Adrenal gland (tissue), 12 donors: Measurements from ENCODE around the gene MT1B. TPM values are rescaled to one million over a fixed set of nuclear protein-coding genes. Genes with fewer than 3 reads are reported as not detected.
A peak's percentile ranks its signal among the peaks of the same experiment; 100 is the strongest.
"Not testable (repeated sequence)": the region's sequence is repeated elsewhere in the genome, so short reads cannot be mapped to it uniquely, and the experiment has no call there.

Source experiments
- DNase-seq, 7 donors: peaks; one replicate each; pipeline ENCODE4 v3.0.0-alpha.2; 2019 to 2020
- H3K27ac ChIP-seq, 5 donors: fragments of 200-600 bp; sonication (generic) in 4 of 5; 1 replicate in 3 of 5; 2 replicates in 2 of 5; pipeline versions ENCODE4 v1.5.1 to v1.8.0; 2016 to 2020; ENCODE audit warnings: mild to moderate bottlenecking in 1 of 5
- H3K27me3 ChIP-seq: fragments of 200-600 bp; 2 replicates; pipeline ENCODE4 v1.8.0; 2021
- H3K36me3 ChIP-seq, 2 donors: fragments of 200-600 bp; replicated peaks in 1 of 2; 1 replicate in 1 of 2; 2 replicates in 1 of 2; pipeline versions ENCODE4 v1.5.1 to v1.8.0; 2018 to 2022
- H3K4me1 ChIP-seq, 2 donors: fragments of 200-600 bp; replicated peaks in 1 of 2; 1 replicate in 1 of 2; 2 replicates in 1 of 2; pipeline versions ENCODE4 v1.5.1 to v1.8.0; 2018 to 2021
- H3K4me3 ChIP-seq, 4 donors: fragments of 200-600 bp; sonication (generic) in 3 of 4; one replicate each; pipeline ENCODE4 v1.5.1; 2016 to 2018
- H3K9me3 ChIP-seq, 3 donors: fragments of 200-600 bp; sonication (generic) in 1 of 3; replicated peaks in 1 of 3; 1 replicate in 2 of 3; 2 replicates in 1 of 3; pipeline versions ENCODE4 v1.5.1 to v1.8.0; 2016 to 2021
- CTCF ChIP-seq, 6 experiments: fragments of 450-650 bp in 4 of 6; fragments of 200-600 bp in 2 of 6; sonication (generic) in 1 of 6; IDR thresholded peaks; 1 replicate in 5 of 6; 2 replicates in 1 of 6; pipeline versions ENCODE4 v1.5.1 to v1.8.0; 2016 to 2021; ENCODE audit warnings: antibody characterized with exemption in 6 of 6, mild to moderate bottlenecking in 2 of 6, moderate library complexity in 1 of 6
- POLR2A ChIP-seq, 2 donors: fragments of 450-650 bp; IDR thresholded peaks; one replicate each; pipeline ENCODE4 v1.6.1; 2017; ENCODE audit warnings: antibody characterized with exemption in 2 of 2, mild to moderate bottlenecking in 2 of 2, moderate library complexity in 1 of 2
- WGBS, 4 donors: extraction: QIAGEN DNeasy Blood & Tissue Kit in 2 of 4; methylation state at CpG; one replicate each; pipeline versions ENCODE4 v1.1.5 to v1.1.7; 2013 to 2017; 5-methylcytosine and 5-hydroxymethylcytosine counted together
- intact Hi-C, 2 donors: fragments of 100-400 bp; cut with DNase I; formaldehyde crosslinking; loops; one replicate each; pipeline versions ENCODE4 v1.14.1 to v1.15.0; 2022 to 2023
- polyA plus RNA-seq, 3 donors: library from polyadenylated mRNA; stranded (reverse); fragments of 200-250 nt in 2 of 3; fragments of 350-450 nt in 1 of 3; fragmentation: Illumina TruSeq in 1 of 3; extraction: RNeasy Lipid Tissue Mini Kit (QIAGEN cat#74804) in 1 of 3; gene quantifications; one replicate each; pipeline ENCODE4 v1.2.3, GENCODE V29; 2013 to 2014
- total RNA-seq, 9 donors: library from RNA; depleted of rRNA in 4 of 9; stranded (reverse); fragments of >200 nt in 4 of 9; fragments of 120-200 nt in 1 of 9; fragmentation: NEBNext Ultra II Directional in 1 of 9; extraction: Animal tissue kit (Norgen Biotek cat#: 25700) in 1 of 9; gene quantifications; one replicate each; pipeline versions ENCODE4 v1.1.0 to v1.2.4, GENCODE V29; 2013 to 2023
- donor health status: healthy with polysubstance abuse.
- donor health status: Bipolar disorder and iron deficiency.
- donor health status: DM: yes; HTN: yes; CAD: no.
- donor health status: DM: no; HTN: no; CAD: no.
- donor health status: DM: no; HTN: no; CAD: no.
- donor health status: DM: yes; HTN: yes; CAD: no.

The MT1B gene
- total and polyA plus RNA-seq, 12 donors = not detected

DNA sequence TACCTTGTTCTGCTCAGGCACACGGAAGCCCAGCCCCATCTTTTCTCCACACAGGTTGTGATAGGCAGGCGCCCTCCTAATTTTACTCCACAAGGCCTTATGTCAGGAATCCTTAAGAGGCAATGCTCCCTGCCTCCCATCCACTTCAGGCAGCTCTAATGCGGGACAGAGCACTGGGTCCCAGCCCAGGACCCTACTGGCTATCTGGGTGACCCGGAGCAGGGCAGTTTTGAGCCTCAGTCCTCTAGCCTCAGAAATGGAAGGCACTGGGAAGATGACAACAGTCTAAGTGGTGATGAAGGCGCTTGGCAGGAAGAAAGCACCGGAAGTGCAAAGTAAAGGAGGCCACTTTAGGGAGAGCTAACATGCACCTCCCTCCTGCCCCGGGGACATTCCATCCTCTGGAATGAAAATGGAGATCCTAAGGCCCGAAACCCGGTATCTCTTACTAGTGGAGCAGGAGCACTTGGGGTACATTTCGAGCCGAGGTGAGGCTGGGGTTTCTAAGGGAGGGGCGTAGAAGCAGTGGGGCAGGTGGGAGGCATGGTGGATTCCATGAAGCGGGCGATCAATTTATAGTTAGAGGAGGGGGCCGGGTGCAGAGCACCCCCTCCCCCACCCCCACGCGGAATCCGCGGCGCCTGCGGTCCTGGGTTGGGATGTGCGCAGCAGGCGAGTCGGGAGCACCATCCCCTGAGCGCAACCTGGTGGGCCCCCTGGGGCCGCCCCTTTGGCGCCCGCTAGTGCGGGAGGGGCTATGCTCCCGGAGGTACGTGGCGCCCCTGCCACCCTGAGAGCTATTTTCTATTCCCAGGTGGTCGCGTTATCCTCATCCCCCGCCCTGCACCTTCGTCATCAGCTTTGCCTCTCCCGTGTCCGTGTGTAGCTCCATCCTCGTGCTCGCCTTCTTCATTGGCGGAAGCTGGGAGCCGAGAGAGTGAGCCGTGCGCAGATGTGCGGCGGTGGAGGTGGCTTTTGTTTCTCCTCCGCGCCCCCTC, 11.0 kb downstream of the MT1B start:
- Histone ChIP-seq H3K36me3 (no peaks in the 10 kb centered on the region), H3K27me3 (no peaks in the 10 kb centered on the region), H3K4me3 (no peak overlapping the region), H3K9me3 (no peaks in the 10 kb centered on the region), H3K4me1 (peaks cover 3 to 9% of the 10 kb centered on the region in 2 donors), H3K27ac (no peak overlapping the region)
- intact Hi-C loops = no loop called here
- no peak for TF ChIP-seq POLR2A (IDR thresholded peaks at IDR 0.05)
- no peak for TF ChIP-seq CTCF (IDR thresholded peaks at IDR 0.05)
- no peak for DNase-seq
- 24 to 38% (median 29%) methylated on average over 23 to 48 of the region's 48 CpGs for whole genome bisulfite sequencing, 4 donors

DNA sequence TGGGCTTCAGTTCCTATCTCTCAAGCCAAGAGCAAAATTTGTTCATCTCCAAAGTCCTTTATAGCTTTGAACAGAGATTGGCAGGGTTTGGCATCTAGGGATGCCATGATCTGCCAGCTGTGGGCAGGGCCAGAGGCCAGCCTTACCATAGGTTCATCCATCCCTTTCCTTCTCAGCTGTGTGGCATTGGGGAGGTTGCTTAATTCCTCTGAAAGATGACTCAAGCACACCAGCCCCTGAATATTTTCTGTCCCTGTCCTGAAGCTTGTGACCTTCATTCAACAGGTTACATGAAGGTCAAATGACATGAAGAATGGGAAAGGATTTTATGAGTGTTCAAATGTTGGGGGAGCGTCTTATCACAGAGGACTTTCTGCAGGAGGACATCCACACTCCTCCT, 12.8 kb downstream of the MT1B start:
- Histone ChIP-seq H3K27me3 (peaks cover 9% of the 10 kb centered on the region), H3K4me3 (no peak overlapping the region), H3K4me1 (peaks cover 0 to 7% of the 10 kb centered on the region in 2 donors), H3K9me3 (no peaks in the 10 kb centered on the region), H3K27ac (peak overlapping the region in 1 of 5 donors; percentile 50), H3K36me3 (no peaks in the 10 kb centered on the region)
- TF ChIP-seq CTCF (IDR thresholded peaks at IDR 0.05) (no peak), POLR2A (IDR thresholded peaks at IDR 0.05) (no peak)
- intact Hi-C loops = no loop called here
- 48 to 73% (median 58%) methylated on average over 1 of the region's 1 CpG for WGBS, 4 donors
- peak in 3 of 7 donors; percentile 46 to 67 (median 62) for DNase-seq

DNA sequence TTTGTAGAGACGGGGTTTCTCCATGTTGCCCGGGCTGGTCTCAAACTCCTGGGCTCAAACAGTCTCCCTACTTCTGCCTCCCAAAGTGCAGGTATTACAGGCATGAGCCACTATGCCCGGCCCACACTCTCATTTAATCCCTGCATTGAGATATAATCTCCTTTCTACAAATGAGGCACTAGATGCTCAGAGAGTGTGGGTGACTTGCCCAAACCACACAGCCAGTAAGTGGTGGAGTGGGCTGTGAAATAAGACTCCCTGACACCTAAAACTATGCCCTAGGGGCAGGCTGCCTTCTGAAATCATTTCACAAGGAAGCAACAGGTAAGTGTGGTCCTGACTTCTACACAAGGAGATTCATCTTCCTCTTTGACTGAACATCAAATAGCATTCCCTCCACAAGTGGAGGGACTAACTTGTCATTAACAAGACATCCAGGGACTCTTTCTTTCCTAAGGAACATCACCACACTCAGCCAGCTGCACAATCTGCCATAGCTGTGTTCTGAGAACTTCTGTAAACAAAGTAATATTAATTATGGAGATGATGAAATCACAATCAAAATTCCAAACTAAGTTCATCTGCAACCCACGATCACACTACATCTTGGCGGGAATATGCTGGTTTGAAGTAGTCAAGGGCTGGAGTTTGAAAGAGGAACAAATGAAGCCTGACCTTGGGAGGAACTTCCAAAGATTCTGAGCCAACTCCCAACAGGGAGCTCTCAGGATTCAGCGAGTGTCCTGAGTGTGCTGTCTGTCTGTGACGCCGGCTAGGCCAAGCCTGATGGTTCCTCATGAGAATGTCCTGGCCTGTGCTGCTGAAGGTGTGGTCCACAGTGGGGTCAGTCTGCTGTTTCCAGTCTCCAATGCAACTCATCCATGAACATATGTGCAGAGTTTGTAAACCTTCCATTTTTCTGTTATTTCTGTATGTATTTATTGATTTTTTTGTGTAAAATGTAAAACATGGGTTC, 13.9 kb downstream of the MT1B start:
- H3K4me1 ChIP-seq, H3K27ac ChIP-seq, H3K9me3 ChIP-seq, H3K4me3 ChIP-seq, DNase-seq, H3K36me3 ChIP-seq, intact Hi-C loops: not testable (repeated sequence)
- WGBS, 4 donors = 67 to 78% (median 76%) methylated on average over 8 of the region's 8 CpGs
- H3K27me3 ChIP-seq = peaks cover 10% of the 10 kb centered on the region

DNA sequence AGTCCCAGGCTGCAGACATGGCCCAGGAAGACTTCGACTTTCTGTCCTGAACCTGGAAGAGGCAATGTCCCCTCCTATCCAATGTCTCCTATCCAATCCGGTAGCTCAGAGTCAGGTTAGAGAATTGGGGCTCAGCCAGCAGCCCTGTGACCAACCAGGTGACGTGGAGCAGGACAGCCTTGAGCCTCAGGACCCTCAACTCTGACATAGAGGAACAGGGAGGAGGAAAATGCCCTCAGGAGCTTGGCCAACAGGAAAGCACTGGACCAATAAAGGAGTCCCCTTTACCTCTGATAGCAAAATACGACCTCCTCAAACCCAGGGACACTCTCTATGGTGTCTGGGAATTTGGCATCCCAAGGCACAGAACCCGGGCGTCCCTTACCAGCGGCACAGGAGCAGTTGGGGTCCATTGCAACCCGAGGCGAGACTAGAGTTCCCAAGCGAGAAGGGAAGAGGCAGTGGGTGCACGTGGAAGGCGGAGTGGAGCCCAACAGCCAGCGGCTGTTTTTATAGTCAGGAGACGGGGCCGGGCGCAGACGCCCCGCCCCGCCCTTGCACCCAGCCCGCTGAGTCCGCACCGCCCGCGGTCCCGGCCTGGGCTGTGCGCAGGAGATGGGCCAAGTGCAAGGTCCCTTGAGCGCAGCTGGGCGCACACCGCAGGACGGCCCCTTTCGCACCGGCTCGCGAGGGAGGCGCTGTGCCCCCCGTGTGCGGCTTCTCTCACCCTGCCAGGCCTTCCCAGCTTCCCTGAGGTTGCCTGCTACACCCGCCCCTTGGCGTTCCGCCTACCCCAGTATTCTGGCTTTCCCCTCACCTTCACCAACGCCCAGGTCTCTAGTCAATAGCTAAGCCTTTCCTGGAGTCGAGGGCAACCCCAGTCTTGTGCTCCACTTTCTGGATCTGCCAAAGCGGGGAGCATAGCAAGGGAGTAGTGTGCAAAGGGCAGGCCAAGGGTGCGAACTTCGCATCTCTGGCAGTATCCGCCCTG, 16.2 kb downstream of the MT1B start, which contains the start of gene MT1G:
MT1G (minus strand) TSS at position 485 of the 991 bp plus-strand sequence; CDS start at position 413, 72 bp downstream.
- no peak for TF ChIP-seq POLR2A (IDR thresholded peaks at IDR 0.05)
- Histone ChIP-seq H3K9me3 (no peaks in the 10 kb centered on the region), H3K4me1 (peaks cover 0 to 7% of the 10 kb centered on the region in 2 donors), H3K27ac (no peak within 1 kb of the TSS), H3K27me3 (peaks cover 10% of the 10 kb centered on the region), H3K4me3 (peak within 1 kb of the TSS in 1 of 4 donors; percentile 21), H3K36me3 (no peaks in the 10 kb centered on the region)
- DNase-seq = peak in 6 of 7 donors; percentile 49 to 68 (median 58)
- intact Hi-C loops = no loop called here
- 31 to 62% (median 37%) methylated on average over 7 to 46 of the region's 46 CpGs for WGBS, 4 donors
